Esophagus squamous epithelium (tissue), 5 donors: ENCODE data around the gene WFS1. TPM values are rescaled to one million over a fixed set of nuclear protein-coding genes. Genes with fewer than 3 reads are reported as not detected.

Experiments
- DNase-seq: peaks from one replicate; lab custom pipeline; 2025; lab: John Stamatoyannopoulos, UW
- H3K27ac ChIP-seq, 4 donors: fragments of 200-600 bp; sonication (generic); one replicate each; pipeline ENCODE4 v1.5.1; 2016 to 2019; ENCODE audit warnings: mild to moderate bottlenecking in 1 of 4
- H3K27me3 ChIP-seq, 4 donors: fragments of 200-600 bp; sonication (generic); 1 replicate in 3 of 4; 2 replicates in 1 of 4; pipeline versions ENCODE4 v1.5.1 to v1.6.0; 2017 to 2021; ENCODE audit warnings: antibody characterized with exemption in 1 of 4
- H3K36me3 ChIP-seq, 3 donors: fragments of 200-600 bp; sonication (generic); one replicate each; pipeline ENCODE4 v1.5.1; 2016 to 2019
- H3K4me1 ChIP-seq, 3 donors: fragments of 200-600 bp; sonication (generic); one replicate each; pipeline ENCODE4 v1.5.1; 2017 to 2019
- H3K4me3 ChIP-seq, 4 donors: fragments of 200-600 bp; sonication (generic); 1 replicate in 3 of 4; 2 replicates in 1 of 4; pipeline ENCODE4 v1.5.1; 2016 to 2019; ENCODE audit warnings: mild to moderate bottlenecking in 2 of 4, moderate library complexity in 1 of 4
- H3K9me3 ChIP-seq, 3 donors: fragments of 200-600 bp; sonication (generic); one replicate each; pipeline ENCODE4 v1.5.1; 2016 to 2019
- POLR2A ChIP-seq, 4 donors: fragments of 450-650 bp; IDR thresholded peaks; one replicate each; pipeline ENCODE4 v1.6.1; 2017; ENCODE audit warnings: antibody characterized with exemption in 4 of 4, mild to moderate bottlenecking in 4 of 4, moderate library complexity in 3 of 4
- WGBS, 2 donors: methylation state at CpG; one replicate each; pipeline ENCODE4 v1.1.5; 2018; 5-methylcytosine and 5-hydroxymethylcytosine counted together
- intact Hi-C: fragments of 100-400 bp; cut with DNase I; formaldehyde crosslinking; loops from one replicate; pipeline ENCODE4 v1.15.0; 2022
- total RNA-seq, 4 donors: library from RNA; depleted of rRNA; stranded (reverse); fragments of >200 nt; gene quantifications; one replicate each; pipeline ENCODE4 v1.1.0, GENCODE V29; 2016
- TF ChIP-seq, protein P1 (sequence below), 6 experiments: fragments of 450-650 bp in 4 of 6; fragments of 200-600 bp in 2 of 6; sonication (generic) in 2 of 6; IDR thresholded peaks; one replicate each; pipeline ENCODE4 v1.5.1; 2016 to 2019; ENCODE audit warnings: antibody characterized with exemption in 6 of 6, mild to moderate bottlenecking in 4 of 6, moderate library complexity in 4 of 6
- donor health status: DM: yes; HTN: yes; CAD: no.

WFS1 gene
- total RNA-seq, 4 donors from 2014 or later: 6.5 to 20.4 (median 9.6) TPM

DNA sequence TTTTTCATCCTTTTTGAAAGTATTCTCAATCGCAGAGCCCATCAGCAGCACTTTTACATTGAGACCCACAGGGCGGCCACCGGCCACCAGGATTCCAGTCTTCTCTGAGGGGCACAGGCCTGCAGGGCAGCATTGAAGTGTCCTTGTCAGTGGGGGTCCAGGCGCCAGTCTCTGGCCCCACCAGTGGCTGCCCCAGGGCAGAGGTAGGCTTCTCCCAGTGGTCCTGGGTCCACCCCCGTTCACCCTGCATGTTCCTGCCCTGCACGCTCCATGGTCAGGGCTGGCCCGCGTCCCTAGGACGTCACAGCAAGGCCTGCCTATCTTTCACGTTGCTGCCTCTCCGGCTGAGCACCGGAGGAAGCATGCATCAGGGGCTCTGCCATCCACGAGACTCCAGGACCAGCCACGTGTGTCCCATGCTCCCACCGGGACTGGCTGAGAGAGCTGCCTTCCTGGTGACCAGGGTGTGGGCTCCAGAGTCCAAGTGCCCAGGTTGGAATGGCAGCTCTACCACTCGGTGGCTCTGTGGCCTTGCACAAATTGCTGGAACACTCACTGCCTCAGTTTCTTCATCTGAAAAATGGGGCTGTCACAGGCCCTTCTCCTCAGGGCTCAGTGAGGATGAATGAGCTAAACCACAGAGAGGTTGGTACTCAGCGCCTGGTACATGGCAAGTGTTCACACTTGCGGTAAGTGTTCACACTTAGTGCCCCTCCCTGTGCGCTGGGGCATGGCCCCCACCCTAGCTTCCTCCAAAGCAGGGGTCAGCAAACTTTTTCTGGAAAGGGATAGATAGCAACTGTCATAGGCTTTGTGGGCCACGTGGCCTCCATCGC is 38.6 kb upstream of the WFS1 start:
- H3K36me3 ChIP-seq: no peaks in the 10 kb centered on the region
- H3K9me3 ChIP-seq: no peaks in the 10 kb centered on the region
- TF ChIP-seq, protein P1, sequence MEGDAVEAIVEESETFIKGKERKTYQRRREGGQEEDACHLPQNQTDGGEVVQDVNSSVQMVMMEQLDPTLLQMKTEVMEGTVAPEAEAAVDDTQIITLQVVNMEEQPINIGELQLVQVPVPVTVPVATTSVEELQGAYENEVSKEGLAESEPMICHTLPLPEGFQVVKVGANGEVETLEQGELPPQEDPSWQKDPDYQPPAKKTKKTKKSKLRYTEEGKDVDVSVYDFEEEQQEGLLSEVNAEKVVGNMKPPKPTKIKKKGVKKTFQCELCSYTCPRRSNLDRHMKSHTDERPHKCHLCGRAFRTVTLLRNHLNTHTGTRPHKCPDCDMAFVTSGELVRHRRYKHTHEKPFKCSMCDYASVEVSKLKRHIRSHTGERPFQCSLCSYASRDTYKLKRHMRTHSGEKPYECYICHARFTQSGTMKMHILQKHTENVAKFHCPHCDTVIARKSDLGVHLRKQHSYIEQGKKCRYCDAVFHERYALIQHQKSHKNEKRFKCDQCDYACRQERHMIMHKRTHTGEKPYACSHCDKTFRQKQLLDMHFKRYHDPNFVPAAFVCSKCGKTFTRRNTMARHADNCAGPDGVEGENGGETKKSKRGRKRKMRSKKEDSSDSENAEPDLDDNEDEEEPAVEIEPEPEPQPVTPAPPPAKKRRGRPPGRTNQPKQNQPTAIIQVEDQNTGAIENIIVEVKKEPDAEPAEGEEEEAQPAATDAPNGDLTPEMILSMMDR (IDR thresholded peaks at IDR 0.05): no peak
- no peak for TF ChIP-seq POLR2A (IDR thresholded peaks at IDR 0.05)
- H3K4me1 ChIP-seq: no peaks in the 10 kb centered on the region
- intact Hi-C loops: no loop called here
- H3K27ac ChIP-seq: no peak overlapping the region
- no peak overlapping the region for H3K4me3 ChIP-seq
- H3K27me3 ChIP-seq: peaks cover 0 to 56% (median 0%) of the 10 kb centered on the region in 4 donors
- no peak for DNase-seq
- 89 to 92% methylated on average over 7 to 8 of the region's 21 CpGs for WGBS, 2 donors

DNA sequence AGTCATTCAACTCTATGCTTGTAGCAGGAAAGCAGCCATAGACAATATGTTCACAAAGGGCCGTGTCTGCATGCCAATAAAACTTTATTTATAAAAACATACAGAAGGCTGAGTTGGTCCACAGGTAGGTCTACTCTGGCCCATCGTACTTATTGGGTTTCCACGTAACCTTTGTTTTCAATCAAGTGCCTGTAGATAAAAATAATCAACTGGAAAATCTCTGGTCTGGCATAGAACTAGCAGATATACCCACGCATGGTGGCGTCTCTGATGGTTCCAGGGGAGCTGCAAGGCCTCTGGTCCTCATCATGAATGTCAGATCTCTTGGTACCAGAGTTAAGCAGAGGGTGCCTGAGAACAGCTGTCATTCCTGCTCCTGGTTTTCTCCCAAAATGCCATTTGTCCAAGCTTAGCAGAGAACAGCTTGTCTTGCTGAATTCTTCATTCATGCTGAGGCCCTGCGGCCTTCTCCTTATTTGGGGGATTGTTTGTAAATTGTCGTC is 37.9 kb upstream of the WFS1 start:
- Histone ChIP-seq H3K4me3 (no peak overlapping the region), H3K36me3 (no peaks in the 10 kb centered on the region), H3K27ac (no peak overlapping the region), H3K9me3 (no peaks in the 10 kb centered on the region), H3K27me3 (peaks cover 0 to 50% (median 0%) of the 10 kb centered on the region in 4 donors), H3K4me1 (no peaks in the 10 kb centered on the region)
- DNase-seq: no peak
- 75 to 79% methylated on average over 7 of the region's 7 CpGs for WGBS, 2 donors
- intact Hi-C loops: no loop called here
- TF ChIP-seq POLR2A (IDR thresholded peaks at IDR 0.05): no peak
- TF ChIP-seq, protein P1 (IDR thresholded peaks at IDR 0.05): no peak

DNA sequence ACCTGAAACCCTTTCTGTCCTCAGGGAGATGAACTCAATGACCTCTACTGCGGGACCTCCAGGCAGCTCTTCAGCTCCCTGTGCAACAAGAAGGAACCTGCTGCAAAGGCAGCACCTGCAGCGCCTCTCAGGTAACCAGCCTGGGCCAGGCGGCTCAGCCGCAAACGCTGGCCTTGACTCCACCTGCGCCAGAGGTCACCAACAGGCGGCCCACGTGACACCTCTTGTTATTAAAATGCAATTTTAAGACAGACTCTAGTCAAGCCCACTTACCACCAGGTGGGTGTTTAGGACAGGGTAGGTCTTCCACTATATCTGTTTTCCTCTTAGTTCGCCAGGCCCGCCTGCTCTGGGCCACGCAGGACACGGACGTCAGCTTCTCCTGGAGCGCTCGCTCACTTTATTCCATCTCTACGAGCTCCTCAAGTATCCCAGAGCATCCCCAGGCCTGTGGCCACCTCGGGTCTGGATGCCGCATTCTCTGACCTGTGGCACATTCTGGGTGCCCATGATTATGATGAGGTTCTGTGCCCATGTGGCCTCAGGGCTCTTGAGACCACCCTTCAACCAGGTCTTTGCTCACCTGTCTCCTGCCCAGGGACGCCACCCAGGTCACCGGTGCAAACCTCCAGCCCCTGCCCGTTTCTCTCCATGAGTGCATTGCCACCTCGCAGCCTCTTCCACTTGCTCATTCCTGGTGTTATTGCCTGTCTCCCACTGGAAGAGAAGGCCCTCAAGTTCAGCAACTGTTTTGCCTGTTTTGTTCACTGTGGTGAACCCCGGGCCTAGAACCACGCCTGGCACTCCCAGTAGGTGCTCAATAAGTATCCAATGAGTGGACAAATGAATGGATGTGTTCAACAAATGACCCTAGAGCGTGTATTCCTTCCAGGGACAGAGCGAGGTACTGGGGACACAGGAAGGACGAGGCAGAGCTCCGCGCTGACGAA is 36.5 kb upstream of the WFS1 start:
- H3K4me1 ChIP-seq: no peaks in the 10 kb centered on the region
- no peaks in the 10 kb centered on the region for H3K36me3 ChIP-seq
- no peak overlapping the region for H3K4me3 ChIP-seq
- no peak for DNase-seq
- H3K27me3 ChIP-seq: peaks cover 0 to 36% (median 0%) of the 10 kb centered on the region in 4 donors
- 76 to 82% methylated on average over 19 of the region's 30 CpGs for WGBS, 2 donors
- intact Hi-C loops: no loop called here
- TF ChIP-seq POLR2A (IDR thresholded peaks at IDR 0.05): no peak
- TF ChIP-seq, protein P1 (IDR thresholded peaks at IDR 0.05): no peak
- H3K27ac ChIP-seq: no peak overlapping the region
- H3K9me3 ChIP-seq: no peaks in the 10 kb centered on the region

DNA sequence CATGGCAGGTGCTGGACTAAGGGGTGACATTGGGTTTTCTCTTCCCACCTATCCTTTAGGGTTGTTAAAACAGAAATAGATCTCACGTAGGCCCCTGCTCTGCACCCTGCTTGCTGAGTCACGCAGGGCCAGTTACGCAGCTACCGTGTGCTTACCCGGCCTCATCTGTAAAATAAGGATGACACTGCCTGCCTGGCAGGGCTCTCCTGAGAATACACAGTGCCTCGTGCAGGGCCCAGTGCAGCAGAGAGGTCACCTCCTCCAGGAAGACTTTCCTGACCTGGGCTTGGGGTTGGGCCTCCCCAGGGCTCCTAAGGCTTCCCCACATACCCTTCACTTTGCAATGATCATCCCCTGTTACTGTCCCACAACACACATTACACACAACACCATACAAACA is 35.7 kb upstream of the WFS1 start:
- Histone ChIP-seq H3K4me3 (no peak overlapping the region), H3K9me3 (no peaks in the 10 kb centered on the region), H3K4me1 (no peaks in the 10 kb centered on the region), H3K27me3 (peaks cover 0 to 27% (median 0%) of the 10 kb centered on the region in 4 donors), H3K27ac (no peak overlapping the region), H3K36me3 (no peaks in the 10 kb centered on the region)
- intact Hi-C loops: no loop called here
- WGBS, 2 donors: 72 to 77% methylated on average over 6 of the region's 6 CpGs
- TF ChIP-seq, protein P1 (IDR thresholded peaks at IDR 0.05): no peak
- no peak for TF ChIP-seq POLR2A (IDR thresholded peaks at IDR 0.05)
- no peak for DNase-seq
